Esophagus squamous epithelium (tissue), 4 donors: Measurements from ENCODE around the gene LRRC36.

Experiments used
- POLR2A ChIP-seq, 4 donors: fragments of 450-650 bp; IDR thresholded peaks; one replicate each; pipeline ENCODE4 v1.6.1; 2017; ENCODE audit warnings: antibody characterized with exemption in 4 of 4, mild to moderate bottlenecking in 4 of 4, moderate library complexity in 3 of 4
- TF ChIP-seq, protein P1 (sequence below), 6 experiments: fragments of 450-650 bp in 4 of 6; fragments of 200-600 bp in 2 of 6; sonication (generic) in 2 of 6; IDR thresholded peaks; one replicate each; pipeline ENCODE4 v1.5.1; 2016 to 2019; ENCODE audit warnings: antibody characterized with exemption in 6 of 6, mild to moderate bottlenecking in 4 of 6, moderate library complexity in 4 of 6

DNA sequence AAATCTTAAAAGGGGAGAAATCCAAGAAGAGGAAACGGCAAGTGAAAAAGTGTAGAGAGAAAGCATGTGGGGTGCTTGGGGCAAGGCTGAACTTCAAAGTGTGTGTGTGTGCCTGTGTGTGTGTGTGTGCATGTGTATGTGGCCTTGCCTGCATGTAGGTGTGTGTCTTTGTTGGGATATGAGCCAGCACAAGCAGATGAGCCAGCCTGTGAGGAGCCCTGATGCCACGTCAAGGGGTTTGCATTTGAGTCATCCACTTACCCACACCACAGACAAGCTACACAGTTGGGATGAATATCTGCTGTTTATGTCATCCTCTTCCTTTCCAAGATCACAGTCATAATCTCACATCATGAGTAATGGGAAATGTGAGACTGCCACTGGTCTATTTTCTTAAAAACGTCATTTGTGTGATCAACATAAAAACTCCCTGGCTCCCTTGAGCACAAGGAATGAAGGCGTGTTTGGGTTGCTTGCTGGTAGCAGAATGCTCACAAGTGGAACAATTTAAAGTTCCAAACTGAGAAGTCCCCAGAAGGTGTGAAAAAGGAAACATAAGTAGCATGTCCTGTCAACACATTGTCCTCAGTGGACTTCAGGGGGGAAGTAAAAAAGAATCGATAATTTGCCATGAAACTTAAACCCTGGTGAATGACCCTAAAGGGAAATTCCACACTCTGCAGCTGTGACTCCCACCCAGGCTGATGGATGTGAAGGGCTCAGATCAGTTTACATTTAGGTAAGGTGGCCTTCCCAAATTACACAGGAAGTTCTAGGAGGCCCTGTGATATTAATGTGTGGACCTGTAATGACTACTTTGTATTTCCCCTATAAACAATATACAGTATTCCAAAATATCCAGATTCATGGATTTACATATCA lies 14.8 kb upstream of the LRRC36 start:
- TF ChIP-seq, protein P1, sequence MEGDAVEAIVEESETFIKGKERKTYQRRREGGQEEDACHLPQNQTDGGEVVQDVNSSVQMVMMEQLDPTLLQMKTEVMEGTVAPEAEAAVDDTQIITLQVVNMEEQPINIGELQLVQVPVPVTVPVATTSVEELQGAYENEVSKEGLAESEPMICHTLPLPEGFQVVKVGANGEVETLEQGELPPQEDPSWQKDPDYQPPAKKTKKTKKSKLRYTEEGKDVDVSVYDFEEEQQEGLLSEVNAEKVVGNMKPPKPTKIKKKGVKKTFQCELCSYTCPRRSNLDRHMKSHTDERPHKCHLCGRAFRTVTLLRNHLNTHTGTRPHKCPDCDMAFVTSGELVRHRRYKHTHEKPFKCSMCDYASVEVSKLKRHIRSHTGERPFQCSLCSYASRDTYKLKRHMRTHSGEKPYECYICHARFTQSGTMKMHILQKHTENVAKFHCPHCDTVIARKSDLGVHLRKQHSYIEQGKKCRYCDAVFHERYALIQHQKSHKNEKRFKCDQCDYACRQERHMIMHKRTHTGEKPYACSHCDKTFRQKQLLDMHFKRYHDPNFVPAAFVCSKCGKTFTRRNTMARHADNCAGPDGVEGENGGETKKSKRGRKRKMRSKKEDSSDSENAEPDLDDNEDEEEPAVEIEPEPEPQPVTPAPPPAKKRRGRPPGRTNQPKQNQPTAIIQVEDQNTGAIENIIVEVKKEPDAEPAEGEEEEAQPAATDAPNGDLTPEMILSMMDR (IDR thresholded peaks at IDR 0.05): no peak
- TF ChIP-seq POLR2A (IDR thresholded peaks at IDR 0.05): no peak
